HG03108 (cell line): ENCODE results near the gene HRAS.

ENCODE experiments used
- ATAC-seq: cut with Tn5 transposase; IDR thresholded peaks from one replicate; pipeline ENCODE4 v1.9.1; 2021; ENCODE audit warnings: moderate library complexity; ENCODE audit not compliant: unreplicated experiment

HRAS gene

DNA sequence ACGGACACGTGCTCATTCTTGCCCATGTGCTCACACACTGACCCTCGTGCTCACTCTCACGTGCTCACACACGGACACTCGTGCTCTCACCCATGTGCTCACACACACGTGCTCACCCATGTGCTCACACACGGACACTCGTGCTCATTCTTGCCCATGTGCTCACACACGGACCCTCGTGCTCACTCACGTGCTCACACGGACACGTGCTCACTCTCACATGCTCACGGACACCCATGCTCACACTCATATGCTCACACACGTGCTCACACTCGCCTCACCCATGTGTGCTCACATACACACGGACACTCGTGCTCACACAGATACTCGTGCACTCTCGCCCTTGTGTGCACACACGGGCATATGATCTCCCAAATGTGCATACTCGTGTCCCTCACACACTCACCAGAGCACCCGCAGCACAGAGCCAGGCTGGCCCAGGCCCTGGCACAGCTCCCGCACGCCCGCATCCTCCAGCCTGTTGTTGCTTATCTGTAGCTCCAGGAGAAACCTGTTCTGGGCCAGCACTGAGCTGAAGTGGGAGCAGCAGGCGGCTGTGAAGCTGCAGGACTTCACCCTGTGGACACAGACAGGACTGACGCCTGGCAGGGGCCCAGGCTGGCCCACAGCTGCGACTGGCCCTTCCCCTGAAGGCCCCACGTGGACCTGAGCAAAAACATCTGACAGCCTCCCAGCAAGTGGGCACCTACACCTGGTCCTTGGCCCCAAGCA, 37.6 kb downstream of the HRAS start:
- ATAC-seq, result no peak

DNA sequence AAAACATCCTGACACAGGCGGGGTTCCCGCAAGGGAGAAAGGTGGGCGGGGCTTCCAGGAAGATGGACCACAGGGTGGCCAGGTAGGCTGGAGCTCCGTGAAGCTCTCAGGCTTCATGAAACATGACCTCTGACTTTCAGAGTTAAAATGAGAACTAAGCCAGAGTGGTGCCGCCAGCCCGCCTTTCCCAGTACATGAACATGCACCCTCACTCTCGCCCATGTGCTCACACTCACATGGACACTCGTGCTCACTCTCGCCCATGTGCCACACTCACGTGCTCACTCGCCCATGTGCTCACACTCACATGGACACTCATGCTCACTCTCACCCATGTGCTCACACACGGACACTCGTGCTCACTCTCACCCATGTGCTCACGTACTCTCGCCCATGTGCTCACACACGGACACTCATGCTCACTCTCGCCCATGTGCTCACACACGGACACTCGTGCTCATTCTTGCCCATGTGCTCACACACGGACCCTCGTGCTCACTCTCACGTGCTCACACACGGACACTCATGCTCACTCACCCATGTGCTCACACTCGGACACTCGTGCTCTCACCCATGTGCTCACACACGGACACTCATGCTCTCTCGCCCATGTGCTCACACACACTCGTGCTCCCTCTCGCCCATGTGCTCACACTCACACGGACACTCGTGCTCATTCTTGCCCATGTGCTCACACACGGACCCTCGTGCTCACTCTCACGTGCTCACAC, 38.4 kb downstream of the HRAS start:
- no peak for ATAC-seq

DNA sequence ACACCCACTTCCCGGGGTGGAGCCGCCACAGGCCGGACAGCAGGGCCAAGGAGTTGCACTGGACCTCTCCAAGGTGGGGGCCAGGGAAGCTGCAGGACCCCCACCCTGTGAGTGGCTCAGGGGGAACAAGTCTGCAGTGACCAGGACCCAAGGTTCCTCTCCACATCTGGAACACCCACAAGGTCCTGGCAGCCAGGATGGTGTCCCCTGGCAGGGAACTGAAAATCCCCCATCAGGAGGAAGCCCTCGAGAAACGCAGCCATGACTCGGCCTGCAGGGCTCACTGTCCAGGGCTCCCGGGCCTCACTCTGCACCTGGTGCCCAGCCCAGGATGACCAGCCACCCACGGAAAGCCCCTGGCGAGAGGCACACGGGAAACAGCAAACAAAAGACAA, 39.8 kb downstream of the HRAS start:
- ATAC-seq, result no peak

DNA sequence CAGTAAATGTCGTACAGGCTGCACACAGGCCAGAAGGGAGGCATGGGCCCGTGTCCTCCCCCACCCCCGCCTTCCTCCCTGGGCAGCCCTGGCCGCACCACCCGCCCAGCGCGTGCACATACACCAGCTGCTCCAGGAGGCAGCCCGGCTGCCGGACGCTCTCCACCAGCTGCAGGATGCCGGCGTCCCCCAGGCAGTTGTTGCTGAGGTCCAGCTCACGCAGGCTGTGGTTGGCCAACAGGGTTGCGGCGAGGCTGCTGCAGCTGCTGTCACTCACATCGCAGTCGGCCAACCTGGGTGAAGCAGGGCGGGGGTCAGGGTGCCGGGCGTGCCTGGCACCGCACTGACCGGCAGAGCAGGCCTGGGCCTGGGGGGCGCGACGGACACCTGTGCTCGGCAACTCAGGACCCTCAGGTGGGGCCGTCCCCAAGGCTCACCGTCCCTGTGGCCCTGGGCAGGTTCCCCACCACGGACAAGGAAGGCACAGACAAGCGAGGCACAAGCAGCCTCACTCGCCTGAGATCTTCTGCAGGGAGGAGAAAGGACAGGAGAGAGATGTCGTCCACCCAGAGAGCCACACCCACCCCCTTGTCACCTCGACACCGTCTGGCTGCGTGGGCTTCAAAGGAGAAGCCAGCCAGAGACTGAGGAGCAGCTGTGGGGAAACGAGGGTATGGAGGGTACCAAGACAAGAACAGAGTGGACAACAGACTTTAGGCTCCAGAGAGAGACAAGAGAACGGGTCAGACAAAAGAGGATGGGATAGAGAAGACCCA, 40.4 kb downstream of the HRAS start:
- ATAC-seq, result no peak

DNA sequence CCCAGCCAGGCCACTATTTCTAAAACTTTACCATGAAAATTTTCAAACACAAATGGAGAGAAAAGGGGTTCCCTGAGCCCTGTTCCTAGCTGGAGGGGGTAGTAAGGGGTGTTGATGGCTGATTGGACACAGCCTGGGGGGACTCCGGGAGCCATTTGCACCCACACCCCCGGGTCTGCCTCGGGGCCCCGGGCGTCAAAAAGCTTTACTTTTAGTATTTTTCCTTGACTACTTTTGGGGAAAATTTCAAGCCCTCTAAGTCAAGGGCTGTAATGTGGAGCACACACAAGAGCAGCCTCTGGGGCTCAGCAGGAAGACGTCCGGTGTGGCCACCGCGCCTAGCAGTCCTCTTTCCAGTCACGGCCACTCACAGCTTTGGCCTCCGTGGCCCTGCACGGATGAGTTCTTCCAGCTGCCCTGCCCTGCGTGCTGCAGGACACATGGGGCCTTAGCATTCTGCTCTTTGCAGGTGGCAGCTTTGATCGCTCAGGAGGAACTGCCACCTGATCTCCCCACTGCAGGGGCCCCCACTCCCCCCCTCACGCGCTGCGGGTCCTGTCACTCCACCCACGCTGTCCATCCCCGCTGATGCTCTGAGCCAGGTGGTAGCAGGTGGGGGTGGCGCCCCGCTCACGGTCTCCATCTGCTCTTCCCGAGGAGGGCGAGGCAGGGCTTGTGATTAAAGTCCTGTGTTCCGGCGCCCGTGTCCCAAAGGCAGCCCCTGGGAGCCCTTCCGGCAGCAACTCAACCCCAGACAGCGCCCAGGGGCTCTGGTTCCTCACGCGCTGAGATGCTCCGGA, 42.7 kb downstream of the HRAS start:
- no peak for ATAC-seq

DNA sequence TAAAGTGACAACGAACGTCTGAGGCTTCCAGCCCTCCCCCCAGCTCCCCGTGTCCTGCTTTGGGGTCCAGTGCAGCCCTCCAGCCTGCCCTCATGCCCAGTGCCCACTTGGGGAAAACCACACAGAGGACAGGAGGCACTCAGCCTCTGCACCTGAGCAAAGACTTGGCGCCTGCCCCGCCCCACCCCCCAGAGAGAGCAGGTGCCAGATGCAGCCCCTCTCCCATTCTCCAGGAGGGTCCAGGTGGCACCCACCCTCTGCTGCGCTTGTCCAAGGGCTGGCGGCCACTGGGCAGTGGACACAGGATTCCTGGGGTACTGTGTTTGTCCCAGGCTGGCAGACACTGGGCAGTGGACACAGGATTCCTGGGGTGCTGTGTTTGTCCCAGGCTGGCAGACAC, 44.0 kb downstream of the HRAS start:
- no peak for ATAC-seq

DNA sequence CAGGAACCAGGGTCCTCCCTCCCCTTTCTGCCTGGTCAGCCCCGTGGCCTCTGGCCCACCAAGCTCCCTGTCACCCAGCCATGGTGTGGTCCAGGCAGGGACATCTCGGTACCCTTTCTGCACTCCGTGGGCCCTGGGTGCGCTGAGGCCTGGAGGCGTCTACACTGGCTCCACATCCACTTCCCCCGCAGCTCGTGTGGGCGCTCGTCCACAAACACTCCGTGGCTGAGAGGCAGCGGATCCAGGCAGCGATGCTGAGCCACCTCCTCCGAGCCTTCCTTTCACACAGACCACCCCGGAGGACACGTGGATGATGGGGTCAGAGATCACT, 44.5 kb downstream of the HRAS start:
- no peak for ATAC-seq

DNA sequence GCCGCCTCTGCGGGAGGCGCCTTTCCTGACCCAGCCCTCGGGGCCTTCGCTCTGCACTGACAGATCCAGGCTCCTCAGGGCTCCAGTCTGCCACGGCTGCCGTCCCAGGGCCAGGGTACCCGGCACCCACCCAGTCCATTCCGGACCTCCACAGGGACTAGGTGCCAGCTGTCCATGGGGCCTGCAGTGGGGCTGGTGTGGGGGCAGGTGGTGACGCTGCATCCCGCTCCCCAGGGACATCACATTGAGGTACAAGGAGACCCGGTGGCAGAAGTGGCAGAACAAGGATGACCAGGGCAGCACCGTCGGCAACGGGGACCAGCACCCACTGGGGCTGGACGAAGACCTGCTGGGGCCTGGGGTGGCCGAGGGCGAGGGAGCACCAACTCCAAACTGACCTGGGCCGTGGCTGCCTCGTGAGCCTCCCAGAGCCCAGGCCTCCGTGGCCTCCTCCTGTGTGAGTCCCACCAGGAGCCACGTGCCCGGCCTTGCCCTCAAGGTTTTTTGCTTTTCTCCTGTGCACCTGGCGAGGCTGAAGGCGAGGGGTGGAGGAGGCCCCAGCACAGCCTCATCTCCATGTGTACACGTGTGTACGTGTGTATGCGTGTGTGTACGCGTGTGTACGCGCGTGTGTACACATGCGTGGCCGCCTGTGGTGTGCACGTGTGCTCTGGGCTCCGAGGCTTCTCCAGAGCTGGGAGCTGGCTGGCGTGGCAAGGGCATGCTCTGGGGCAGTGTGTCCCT, 45.0 kb downstream of the HRAS start:
- ATAC-seq, result no peak

DNA sequence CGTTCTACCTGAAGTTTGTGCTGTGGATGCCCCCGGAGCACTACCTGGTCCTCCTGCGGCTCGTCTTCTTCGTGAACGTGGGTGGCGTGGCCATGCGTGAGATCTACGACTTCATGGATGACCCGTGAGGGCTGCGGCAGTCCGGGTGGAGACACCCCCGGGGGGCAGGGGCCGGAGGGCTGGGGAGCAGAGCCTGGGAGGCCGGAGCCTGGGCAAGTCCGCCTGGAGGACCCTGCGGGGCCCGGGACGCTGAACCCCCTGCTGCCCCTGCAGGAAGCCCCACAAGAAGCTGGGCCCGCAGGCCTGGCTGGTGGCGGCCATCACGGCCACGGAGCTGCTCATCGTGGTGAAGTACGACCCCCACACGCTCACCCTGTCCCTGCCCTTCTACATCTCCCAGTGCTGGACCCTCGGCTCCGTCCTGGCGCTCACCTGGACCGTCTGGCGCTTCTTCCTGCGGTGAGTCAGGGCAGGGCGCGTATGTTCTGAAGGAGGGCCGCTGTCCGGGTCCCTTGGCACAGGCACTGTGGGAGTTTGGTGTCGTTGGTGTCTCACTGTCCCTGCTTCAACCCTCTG, 45.7 kb downstream of the HRAS start:
- no peak for ATAC-seq

DNA sequence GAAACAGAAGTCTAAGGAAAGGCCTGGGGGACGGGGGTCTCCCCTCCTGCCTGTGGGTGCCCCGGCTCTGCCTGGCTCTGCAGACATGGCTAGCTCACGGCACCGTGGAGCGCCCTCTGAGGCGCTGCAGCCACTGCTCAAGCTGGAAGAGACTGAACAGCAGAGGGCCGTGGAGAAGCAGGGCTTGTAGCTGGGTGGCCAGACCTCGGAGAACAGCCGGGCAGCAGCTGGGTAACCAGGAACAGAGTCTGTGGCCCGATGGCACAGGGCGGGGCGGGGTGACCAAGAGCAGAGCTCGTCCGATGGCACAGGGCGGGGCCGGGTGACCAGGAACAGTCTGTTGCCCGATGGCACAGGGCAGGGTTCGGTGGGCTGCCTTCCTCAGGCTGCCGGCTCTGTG, 46.4 kb downstream of the HRAS start:
- no peak for ATAC-seq

DNA sequence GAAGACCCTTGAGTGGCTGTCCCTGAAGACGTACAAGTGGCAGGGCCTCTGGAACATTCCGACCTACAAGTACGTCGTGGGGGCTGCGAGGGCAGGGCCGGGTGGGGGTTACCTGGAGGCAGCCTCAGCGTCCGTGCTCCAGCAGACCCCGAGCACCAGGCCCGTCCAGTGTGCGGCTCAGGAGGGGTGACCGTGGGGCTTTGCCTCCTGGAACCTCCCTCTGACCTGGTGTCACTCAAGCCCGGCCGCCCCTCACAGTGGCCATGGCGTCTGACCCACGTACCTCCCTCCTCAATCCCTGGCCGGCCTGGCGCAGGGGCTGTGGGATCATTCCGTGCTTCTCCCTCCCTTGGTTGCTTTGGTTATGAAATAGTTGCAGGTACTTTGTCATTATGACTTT, 46.8 kb downstream of the HRAS start:
- ATAC-seq, result no peak

DNA sequence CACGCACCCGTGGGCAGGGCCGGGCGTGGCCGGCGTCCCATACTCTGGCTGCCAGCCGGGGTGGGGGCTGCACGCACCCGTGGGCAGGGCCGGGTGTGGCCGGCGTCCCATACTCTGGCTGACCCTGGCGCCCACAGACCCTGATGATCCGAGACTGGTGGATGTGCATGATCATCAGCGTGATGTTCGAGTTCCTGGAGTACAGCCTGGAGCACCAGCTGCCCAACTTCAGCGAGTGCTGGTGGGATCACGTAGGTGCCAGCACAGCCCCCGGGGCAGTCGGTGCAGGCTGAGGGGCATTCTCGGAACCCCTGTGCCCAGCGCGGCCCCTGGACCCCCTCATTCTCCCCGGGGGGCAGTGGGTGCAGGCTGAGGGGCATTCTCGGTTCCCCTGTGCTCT, 47.3 kb downstream of the HRAS start:
- no peak for ATAC-seq

DNA sequence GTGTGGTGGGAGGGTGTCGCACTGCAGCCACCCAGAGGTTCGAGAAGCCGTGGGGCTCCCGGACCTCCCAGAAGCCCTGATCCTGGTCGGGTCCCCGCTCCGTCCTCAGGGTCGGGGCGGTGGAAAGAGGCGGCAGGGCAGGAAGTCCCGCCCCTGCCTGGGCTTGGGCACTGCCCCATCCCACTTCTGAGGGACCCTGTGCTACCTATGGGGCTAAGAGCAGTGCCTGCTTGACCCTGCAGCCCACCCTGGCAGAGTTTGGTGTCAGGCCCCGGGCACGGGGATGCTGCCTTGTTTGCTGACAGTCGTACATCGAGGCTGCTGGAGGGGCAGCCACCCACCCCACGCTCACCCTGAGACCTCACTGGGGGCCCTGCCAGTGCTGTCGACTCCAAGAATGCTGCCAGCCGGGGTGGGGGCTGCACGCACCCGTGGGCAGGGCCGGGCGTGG, 47.8 kb downstream of the HRAS start:
- ATAC-seq, result no peak

DNA sequence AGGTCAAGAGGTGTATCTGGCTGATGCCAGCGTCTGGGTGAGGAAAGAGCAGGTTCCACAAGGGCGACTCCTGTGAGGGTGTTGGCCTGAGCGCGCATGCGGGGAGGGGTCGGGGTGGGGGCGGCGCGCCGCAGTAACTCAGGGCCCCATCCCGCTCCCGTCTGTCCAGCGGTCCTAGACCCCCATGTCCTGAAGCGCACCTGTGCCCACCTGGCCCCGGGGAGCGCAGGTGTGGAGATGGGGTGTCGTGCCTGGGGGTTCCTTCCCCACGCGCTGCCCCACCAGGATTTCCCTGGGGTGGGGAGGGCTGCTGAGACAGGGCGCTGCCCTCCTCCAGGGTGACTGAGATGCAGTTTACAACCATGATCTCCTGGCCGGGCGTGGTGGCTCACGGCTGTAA, 49.2 kb downstream of the HRAS start:
- ATAC-seq, result no peak

DNA sequence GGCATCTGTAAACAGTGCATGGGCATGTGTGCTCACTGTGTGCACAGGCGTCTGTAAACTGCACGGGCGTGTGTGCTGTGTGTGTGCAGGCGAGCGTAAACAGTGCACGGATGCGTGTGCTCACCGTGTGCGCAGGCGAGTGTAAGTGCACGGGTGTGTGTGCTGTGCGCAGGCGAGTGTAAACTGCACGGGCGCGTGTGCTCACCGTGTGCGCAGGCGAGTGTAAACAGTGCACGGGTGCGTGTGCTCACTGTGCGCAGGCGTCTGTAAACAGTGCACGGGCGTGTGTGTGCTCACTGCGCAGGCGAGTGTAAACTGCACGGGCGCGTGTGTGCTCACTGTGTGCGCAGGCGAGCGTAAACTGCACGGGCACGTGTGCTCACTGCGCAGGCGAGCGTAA, 50.8 kb downstream of the HRAS start:
- ATAC-seq, result no peak
